Fibroblast of skin of left quadriceps (primary cell): ENCODE results near the gene ETV1.
"Not testable (repeated sequence)": the region's sequence is repeated elsewhere in the genome, so short reads cannot be mapped to it uniquely, and the experiment has no call there.

Experiments
- DNase-seq, 2 experiments: peaks; one replicate each; pipeline ENCODE4 v3.0.0-alpha.2; 2013; ENCODE audit warnings: low read depth in 2 of 2

ETV1 gene

GRCh38 chr7:13921062-13921461, 68.4 kb downstream of the ETV1 start:
- DNase-seq = no peak

DNA sequence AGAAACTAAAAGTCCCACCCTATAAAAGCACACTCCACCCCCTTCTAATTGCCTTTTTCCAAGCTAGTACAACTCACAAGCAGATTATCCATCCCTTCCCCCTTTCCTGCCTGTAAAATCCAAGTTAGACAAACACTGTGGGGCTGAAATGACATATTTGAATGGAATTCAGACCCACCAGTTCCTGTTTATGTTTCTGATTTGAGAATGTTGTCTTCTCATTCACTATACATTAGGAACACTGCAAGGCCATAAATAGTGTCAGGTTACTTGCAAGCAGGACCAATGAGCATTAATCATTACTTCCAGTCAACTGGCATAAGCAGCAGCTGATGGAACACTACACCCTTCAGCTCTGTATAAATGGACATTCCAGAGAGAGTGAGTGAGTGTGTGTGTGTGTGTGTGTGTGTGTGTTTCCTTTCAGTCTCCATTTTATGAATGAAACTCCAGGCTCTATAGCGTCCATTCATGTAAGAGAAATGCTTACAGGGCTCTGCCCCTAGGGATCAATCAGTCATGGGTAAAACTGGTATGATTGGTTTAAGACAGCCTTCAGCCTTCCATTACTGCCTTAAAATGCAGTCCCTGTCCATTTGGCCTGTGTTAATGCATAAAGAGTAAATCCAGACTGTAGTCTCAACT, 69.3 kb downstream of the ETV1 start:
- DNase-seq = peak; percentile 100

- DNase-seq = not testable (repeated sequence)
These were observed 71.1 kb downstream of the ETV1 start for GRCh38 chr7:13918333-13918732.

DNA sequence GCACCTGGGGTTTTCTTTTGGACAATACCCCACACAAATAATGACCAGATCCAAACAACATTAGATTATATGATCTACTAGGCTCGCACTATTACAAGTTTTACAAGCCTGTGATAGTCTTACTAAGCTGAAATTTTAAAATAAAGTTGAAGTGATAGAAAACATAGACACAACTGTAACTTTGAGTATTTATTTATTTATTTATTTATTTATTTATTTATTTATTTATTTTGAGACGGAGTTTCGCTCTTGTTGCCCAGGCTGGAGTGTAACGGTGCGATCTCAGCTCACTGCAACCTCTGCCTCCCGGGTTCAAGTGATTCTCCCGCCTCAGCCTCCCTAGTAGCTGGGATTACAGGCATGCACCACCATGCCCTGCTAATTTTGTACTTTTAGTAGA, 72.4 kb downstream of the ETV1 start:
- DNase-seq = not testable (repeated sequence)

GRCh38 chr7:13915891-13916290, 73.6 kb downstream of the ETV1 start:
- no peak for DNase-seq

GRCh38 chr7:13912715-13913278, 76.7 kb downstream of the ETV1 start:
- no peak for DNase-seq

DNA sequence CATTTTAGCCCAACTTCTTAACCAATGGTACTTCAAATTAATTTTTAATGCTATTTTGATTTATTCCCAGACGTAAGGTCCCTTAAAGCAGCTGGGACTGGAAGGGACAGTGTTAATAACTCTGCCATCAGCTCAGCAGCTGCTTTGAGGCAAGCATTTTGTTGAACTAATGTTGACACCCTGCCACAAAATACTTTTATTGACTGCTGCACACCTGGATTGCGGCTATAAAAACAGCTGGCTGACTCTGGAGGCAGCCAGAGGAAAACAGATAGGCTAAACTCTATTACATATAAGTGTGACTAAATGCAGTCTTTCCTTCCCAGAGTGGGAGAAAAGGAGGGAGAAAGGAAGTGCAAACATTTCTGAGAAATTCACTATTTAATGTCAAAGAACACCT, 77.6 kb downstream of the ETV1 start:
- no peak for DNase-seq

- no peak for DNase-seq
These were observed 78.5 kb downstream of the ETV1 start for GRCh38 chr7:13910805-13911551.

GRCh38 chr7:13908667-13909397, 80.6 kb downstream of the ETV1 start:
- DNase-seq = no peak

DNA sequence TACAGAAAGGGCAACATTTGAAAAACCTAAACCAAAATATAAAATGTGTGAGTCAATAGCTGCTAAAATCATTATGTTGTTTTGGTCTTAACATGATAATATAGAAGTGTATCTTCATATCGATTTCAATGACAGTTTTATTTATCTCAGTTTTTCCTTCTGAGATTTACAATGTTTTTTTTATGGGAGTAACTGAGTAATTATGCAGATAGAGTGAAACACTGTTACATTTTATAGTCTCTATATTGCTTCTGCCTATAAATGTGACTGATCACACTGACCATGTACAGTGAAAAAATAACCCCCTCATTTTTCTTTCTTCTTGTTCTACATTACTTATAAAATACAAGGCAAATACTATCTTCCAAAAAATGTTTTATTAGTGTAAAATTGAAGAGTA, 81.6 kb downstream of the ETV1 start:
- DNase-seq = no peak

GRCh38 chr7:13904689-13905088, 84.8 kb downstream of the ETV1 start:
- DNase-seq = peak; percentile 94 to 95

DNA sequence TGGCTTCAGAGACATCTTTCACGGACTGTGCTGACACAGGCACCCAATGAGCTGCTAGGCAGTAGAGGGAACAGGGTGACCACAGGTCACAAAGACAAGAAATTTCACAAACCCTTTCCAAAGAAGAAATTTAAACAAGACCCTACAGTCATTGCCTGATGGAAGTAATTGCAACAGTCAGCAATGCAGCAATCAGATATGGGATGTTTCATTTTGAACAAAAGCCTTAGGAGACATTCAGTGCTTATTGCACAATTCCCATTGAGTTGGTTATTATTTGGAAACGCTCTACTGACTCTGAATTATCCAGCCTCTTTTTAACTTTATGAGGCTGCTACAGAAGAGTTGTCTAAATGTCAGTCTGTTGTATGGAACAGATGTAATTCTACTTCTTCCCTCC, 85.5 kb downstream of the ETV1 start:
- peak; percentile 43 to 54 for DNase-seq

GRCh38 chr7:13901577-13901976, 87.9 kb downstream of the ETV1 start:
- no peak for DNase-seq

DNA sequence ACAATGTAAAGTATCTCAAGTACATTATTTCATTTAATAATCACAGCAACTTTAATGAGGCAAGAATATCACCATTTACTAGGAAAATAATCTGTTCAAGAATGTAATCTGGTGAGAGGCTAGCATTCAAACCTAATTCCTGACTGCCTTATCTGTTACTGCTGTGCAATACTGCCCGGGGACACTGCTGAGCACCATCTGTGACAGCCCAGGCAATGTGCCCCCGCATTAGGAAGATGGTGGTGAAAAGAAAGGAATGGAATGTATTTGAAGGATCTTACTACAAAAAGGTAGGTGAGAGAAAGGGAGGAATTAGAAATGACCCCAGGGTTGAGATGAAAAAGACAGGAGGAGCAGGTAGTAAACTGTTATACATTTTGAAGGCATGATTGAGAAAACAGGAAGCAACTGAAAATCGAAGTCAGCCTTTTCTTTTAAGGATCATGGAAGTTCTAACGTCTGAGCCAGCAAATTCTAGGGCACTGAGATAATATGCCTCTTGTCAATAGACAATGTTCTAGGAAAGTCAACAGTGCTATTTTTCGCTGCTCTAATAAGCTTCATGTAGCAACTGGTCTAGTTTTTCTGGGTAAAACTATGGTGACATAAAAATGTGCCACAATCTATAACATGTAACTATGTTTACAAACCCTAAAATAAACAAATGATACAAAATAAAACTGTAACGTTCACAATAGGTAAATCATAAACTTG, 90.4 kb downstream of the ETV1 start:
- no peak for DNase-seq

DNA sequence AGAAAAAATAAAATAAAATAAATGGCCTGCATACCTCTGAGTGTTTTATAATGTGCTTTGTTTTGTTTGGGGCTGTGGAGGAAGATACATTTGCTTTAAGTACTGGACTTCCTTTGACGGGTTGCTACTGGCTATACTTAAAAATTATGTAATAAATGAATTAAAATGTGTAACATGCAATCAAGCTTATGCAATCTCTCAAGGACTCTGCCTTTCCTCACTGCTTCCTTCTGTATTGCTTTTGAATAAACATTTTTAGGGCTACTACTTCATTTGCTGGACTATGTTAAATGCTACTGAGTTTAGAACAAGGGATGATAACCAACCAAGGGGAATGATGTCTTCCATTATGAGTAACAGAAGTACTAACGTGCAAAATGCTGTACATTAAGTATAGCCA, 91.6 kb downstream of the ETV1 start:
- DNase-seq = no peak

DNA sequence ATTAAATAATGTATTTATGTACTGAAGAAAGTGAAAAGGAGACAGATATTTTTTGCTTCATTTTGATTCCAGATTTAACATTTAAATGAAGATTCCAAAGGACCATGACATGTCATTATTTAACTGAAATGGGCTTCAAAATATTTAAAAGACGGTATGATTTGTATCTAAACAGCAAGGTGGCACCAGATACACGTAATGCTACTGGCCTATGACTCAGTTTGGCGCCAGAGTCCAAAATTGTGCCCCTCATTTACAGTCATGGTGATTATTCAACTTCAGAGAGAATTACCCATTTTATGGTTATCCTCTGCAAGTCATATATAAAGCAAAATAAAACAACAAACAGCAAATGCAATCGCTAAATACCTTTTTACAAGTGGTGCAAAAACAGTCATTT, 94.5 kb downstream of the ETV1 start:
- DNase-seq = no peak

- no peak for DNase-seq
These were observed 95.1 kb downstream of the ETV1 start for GRCh38 chr7:13894377-13894776.

- no peak for DNase-seq
These were observed 98.7 kb downstream of the ETV1 start for GRCh38 chr7:13890793-13891192.

DNA sequence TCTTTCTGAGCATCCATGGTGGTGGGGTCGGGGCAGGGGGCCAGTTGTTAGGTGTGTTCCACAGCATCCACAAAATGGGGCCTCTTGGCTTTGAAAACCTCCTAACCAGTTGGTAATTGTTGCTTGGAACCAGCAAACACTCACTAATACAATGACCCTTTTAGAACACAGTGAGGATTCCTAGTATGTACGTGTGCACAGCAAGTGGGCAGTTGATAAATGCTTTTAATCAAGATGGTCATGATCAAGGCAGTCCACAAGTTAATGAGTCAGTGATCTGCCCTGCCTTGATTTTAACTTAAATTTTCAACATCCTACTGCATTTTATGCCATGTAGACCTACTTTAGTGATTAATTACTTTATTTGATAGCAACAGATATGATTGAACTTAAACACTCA, 103.1 kb downstream of the ETV1 start:
- DNase-seq = no peak

DNA sequence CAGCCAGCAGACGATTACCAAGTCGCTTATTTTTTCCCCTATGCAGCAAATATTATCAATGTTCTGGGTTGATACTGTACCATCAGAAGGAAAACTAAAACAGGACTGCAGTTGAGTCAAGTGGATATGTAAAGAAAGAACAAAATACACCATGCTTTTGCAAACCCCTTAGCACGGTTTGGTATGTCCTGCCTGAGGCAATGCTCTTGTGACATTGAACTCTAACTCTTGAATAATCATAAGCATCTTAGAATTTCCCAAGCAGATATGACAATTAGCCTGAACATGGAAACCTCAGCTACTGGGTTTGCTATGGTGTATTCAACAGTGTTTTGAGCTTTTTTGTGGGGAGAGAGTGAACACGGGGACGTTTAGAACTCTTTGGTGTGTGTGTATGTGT, 107.4 kb downstream of the ETV1 start:
- no peak for DNase-seq

GRCh38 chr7:13880789-13881188, 108.7 kb downstream of the ETV1 start:
- DNase-seq = peak; percentile 67 to 74
